ENCODE results near the gene UMAD1. TPM values are rescaled to one million over a fixed set of nuclear protein-coding genes. Genes with fewer than 3 reads are reported as not detected.
A peak's percentile ranks its signal among the peaks of the same experiment; 100 is the strongest.

The UMAD1 gene
- total RNA-seq, 4 donors from 2014 or later: 5.6 to 13.2 (median 12.1) TPM

DNA sequence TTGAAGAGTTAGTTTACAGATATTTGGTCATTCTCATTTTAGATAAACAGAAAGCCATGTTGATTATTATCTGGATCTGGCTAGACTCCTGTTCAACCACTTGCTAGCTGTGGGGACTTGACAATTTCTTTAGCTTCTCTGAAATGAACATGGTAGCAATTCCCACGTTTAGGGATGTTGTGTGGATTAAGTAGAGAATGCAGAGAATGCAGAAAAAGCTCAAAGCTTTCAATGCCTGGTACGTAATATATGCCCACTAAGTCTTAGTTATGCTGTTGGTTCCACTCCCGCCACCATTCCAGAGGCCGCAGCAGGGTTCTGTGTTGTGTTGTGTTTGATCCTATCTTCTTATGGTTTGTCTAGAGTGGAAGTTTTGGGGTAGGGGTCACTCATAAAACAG, 117.0 kb downstream of the UMAD1 start:
- DNase-seq (ENCODE audit: low spot score) (no peak), ATAC-seq (ENCODE audit: low FRiP score) (no peak)
- TF ChIP-seq CTCF (IDR thresholded peaks at IDR 0.05): no peak

DNA sequence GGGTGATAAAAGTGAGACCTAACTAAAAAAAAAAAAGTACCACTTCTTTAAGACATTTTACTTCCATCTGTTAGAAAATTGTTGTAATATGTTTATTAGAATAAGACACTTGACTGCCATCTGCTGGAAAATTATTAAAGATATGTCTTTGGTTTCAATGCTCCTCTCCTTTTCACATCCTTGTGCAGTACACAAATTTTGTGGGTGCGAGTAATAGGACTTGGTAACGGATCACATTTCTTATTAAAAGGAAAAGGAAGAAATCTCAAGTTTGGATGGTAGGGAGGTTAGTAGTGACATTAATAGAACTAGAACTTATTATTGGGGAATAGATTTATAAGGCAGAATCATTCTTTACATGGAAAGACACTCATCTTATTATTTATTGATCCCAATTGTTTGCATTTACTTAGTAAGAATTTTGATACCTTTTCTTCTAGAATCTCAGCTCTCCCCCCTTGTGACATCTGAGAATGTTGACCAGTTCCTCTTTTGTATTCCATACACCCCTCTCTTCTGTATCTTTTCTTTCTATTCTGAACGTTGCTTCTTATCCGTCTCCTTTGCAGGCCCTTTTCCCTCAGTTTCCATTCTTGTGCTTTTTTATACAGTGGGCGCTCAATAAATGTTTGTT, 120.9 kb downstream of the UMAD1 start:
- DNase-seq (ENCODE audit: low spot score) (no peak), ATAC-seq (ENCODE audit: low FRiP score) (no peak)
- TF ChIP-seq CTCF (IDR thresholded peaks at IDR 0.05): no peak

DNA sequence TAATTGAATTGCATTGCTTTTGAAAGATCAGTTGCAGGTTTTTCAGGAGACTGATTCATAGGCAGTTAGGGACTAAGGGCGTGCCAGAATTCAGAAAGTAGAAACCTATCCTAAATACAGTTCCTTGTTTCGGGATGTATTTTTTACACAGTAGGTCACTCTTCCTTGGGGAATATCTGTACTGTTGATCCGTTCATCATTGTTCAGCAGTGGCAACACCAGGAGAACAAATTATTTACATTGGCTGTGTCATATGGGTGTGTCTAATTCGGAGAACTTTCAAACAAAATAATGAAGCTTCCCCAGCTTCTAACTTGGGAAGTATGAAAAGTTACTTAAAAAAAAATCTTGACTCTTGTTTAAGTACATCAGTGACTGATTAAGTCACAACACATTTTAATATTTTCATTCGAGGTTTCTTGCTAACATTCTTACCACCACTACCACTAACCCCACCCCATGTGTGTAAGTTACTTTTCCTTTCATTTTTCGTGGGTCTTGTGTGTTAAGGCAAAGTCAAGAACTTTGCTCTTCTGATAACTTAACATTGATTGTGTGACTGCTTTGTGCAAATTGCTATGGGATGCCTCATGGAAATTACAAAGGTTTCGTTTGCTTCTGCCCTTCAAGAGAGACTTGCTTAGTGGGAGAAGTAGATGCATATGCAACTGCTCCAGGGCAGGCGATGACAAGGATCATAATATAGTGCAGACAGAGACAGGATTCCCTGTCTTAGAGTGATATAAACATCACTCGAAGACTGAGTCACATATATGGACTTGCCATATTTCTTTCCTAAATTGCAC, 121.6 kb downstream of the UMAD1 start:
- DNase-seq (ENCODE audit: low spot score) (no peak), ATAC-seq (ENCODE audit: low FRiP score) (peak; percentile 60)
- TF ChIP-seq CTCF (IDR thresholded peaks at IDR 0.05): no peak

GRCh38 chr7:7764520-7765396, 124.2 kb downstream of the UMAD1 start:
- ATAC-seq (ENCODE audit: low FRiP score) (no peak), DNase-seq (ENCODE audit: low spot score) (no peak)
- no peak for TF ChIP-seq CTCF (IDR thresholded peaks at IDR 0.05)

DNA sequence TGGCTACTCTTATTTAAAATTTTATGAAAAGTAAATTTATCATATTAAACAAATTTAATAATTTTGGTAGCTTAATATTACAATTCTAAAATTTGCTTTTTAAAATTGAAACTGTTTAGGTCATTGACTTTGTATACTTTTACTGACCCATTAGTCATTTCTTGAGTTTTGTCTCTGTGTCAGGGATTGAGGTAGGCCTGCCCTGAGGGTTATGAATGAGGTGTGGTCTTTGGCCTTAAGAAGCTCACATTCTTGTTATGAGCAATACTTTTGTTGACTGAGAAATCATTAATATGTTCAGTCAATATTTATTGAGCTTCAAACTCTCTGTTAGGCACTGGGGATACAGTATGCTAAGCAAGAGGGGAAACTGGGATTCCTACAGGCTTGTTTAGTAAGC, 124.9 kb downstream of the UMAD1 start:
- TF ChIP-seq CTCF (IDR thresholded peaks at IDR 0.05): no peak
- ATAC-seq (ENCODE audit: low FRiP score) (no peak), DNase-seq (ENCODE audit: low spot score) (no peak)

DNA sequence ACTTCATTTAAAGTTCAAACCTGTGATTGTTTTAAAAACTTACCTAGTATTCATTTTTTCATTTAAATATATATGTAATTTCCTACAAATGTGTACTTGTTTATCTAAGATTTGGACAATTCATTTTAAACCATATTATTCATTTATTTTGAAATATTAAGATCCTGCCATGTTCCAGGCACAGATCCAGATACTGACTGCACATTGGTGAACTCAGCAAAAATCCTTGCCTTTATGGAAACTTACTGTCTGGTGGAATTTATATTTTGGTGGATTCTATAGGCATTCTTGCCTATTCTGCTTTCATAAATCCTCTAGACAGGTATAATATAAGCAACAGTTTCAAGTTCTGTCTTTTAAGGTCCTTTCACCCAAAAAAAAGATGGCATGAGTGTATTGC, 126.1 kb downstream of the UMAD1 start:
- no peak for TF ChIP-seq CTCF (IDR thresholded peaks at IDR 0.05)

More for the DNA sequence above, 126.1 kb downstream of the UMAD1 start:
- no peak for DNase-seq (ENCODE audit: low spot score)
- ATAC-seq (ENCODE audit: low FRiP score): no peak
